ENCODE data around the gene CRB2.

- TF ChIP-seq CTCF (IDR thresholded peaks at IDR 0.05) (no peak), POLR2A (IDR thresholded peaks at IDR 0.05) (no peak)
Observed at GRCh38 chr9:123316053-123316718, 39.8 kb upstream of the CRB2 start.

Measured in heart left ventricle (tissue), 13 donors.